T-cell (primary cell): Measurements from ENCODE around the gene TFAM. TPM values are rescaled to one million over a fixed set of nuclear protein-coding genes. Genes with fewer than 3 reads are reported as not detected.

Experiments
- ATAC-seq, 4 experiments: fragments of 200-7000 bp in 3 of 4; fragments of 150-1000 bp in 1 of 4; cut with Tn5 transposase; replicated peaks in 1 of 4; 1 replicate in 3 of 4; 2 replicates in 1 of 4; pipeline ENCODE4 v1.10.0; 2021; ENCODE audit warnings: moderate library complexity in 3 of 4, mild to moderate bottlenecking in 2 of 4, moderate number of reproducible peaks in 1 of 4
- CTCF ChIA-PET, 2 donors: fragments of 300-600 bp; sonication (Branson Sonifier 250); formaldehyde crosslinking; loops; one replicate each; lab custom pipeline; 2022; ENCODE audit warnings: antibody characterized with exemption in 2 of 2; lab: Charles Lee
- POLR2A ChIA-PET, 2 donors: fragments of 300-600 bp; sonication (Branson Sonifier 250); formaldehyde crosslinking; loops; one replicate each; lab custom pipeline; 2022; ENCODE audit warnings: antibody characterized with exemption in 2 of 2; lab: Charles Lee
- DNase-seq, 35 experiments: peaks; one replicate each; pipeline versions ENCODE4 v3.0.0 to v3.0.0-alpha.2; 2013 to 2023
- H3K27ac ChIP-seq: one replicate; pipeline ENCODE4 v1.5.1; 2013; ENCODE audit warnings: low read length
- H3K27me3 ChIP-seq, 2 experiments: replicated peaks in 1 of 2; 1 replicate in 1 of 2; 2 replicates in 1 of 2; pipeline versions ENCODE4 v1.6.1 to v1.7.0; 2013; ENCODE audit warnings: low read length in 1 of 2, mixed read lengths in 1 of 2; ENCODE audit not compliant: control insufficient read depth in 2 of 2, insufficient read depth in 2 of 2; ENCODE audit errors: extremely low read depth in 1 of 2
- H3K36me3 ChIP-seq, 2 donors: 1 replicate in 1 of 2; 2 replicates in 1 of 2; pipeline versions ENCODE4 v1.6.1 to v1.7.0; 2013; ENCODE audit warnings: low read length in 1 of 2; ENCODE audit not compliant: control insufficient read depth in 2 of 2, insufficient read depth in 1 of 2; ENCODE audit errors: extremely low read depth in 1 of 2
- H3K4me1 ChIP-seq, 2 experiments: 1 replicate in 1 of 2; 2 replicates in 1 of 2; pipeline versions ENCODE4 v1.6.1 to v1.7.0; 2013; ENCODE audit warnings: low read length in 2 of 2, mixed read lengths in 1 of 2; ENCODE audit not compliant: insufficient read depth in 2 of 2, control insufficient read depth in 1 of 2; ENCODE audit errors: extremely low read depth in 1 of 2
- H3K4me3 ChIP-seq, 2 donors: 1 replicate in 1 of 2; 2 replicates in 1 of 2; pipeline versions ENCODE4 v1.5.1 to v1.7.0; 2013; ENCODE audit warnings: mild to moderate bottlenecking in 2 of 2, low read length in 1 of 2, moderate library complexity in 1 of 2; ENCODE audit not compliant: control insufficient read depth in 1 of 2; ENCODE audit errors: extremely low read depth in 1 of 2
- H3K9me3 ChIP-seq: 2 replicates; pipeline ENCODE4 v1.7.0; 2013
- H3K27ac Mint-ChIP-seq, 2 donors: one replicate each; pipeline ENCODE4 v1.8.0; 2020 to 2021; ENCODE audit warnings: mild to moderate bottlenecking in 2 of 2, mixed read lengths in 2 of 2
- H3K27me3 Mint-ChIP-seq, 2 donors: one replicate each; pipeline ENCODE4 v1.8.0; 2021 to 2022; ENCODE audit warnings: mixed read lengths in 2 of 2
- H3K36me3 Mint-ChIP-seq: one replicate; pipeline ENCODE4 v1.8.0; 2021; ENCODE audit warnings: mixed read lengths
- H3K4me1 Mint-ChIP-seq, 3 donors: one replicate each; pipeline ENCODE4 v1.8.0; 2020 to 2022; ENCODE audit warnings: mixed read lengths in 3 of 3, mild to moderate bottlenecking in 1 of 3
- H3K4me3 Mint-ChIP-seq, 3 donors: one replicate each; pipeline ENCODE4 v1.8.0; 2020 to 2022; ENCODE audit warnings: mild to moderate bottlenecking in 3 of 3, mixed read lengths in 3 of 3, moderate library complexity in 3 of 3
- H3K9me3 Mint-ChIP-seq, 3 donors: one replicate each; pipeline ENCODE4 v1.8.0; 2020 to 2022; ENCODE audit warnings: mixed read lengths in 3 of 3
- WGBS: methylation state at CpG from one replicate; pipeline ENCODE4 v1.1.5; 2013; ENCODE audit warnings: missing lambda C conversion rate; ENCODE audit not compliant: insufficient coverage; 5-methylcytosine and 5-hydroxymethylcytosine counted together
- total RNA-seq, 35 experiments: library from RNA in 6 of 35; stranded (reverse) in 6 of 35; fragments of 120-200 nt in 1 of 35; gene quantifications; one replicate each; pipeline versions ENCODE4 v1.2.1 to v1.2.4 and lab custom pipeline; 2013 to 2026

Gene TFAM
- total RNA-seq, 5 donors from 2014 or later (not counting 1 experiment from before 2014, with no cell fraction given): 35.9 to 41.8 (median 39.2) TPM

- POLR2A ChIA-PET: no interaction called here
- peaks cover 41 to 52% (median 51%) of the 10 kb centered on the region in 3 donors for H3K4me1 Mint-ChIP-seq
- H3K4me1 ChIP-seq: no peaks in the 10 kb centered on the region
- CTCF ChIA-PET: interaction anchor here in 1 of 2 donors (1.3 kb wide), 1 partner anchor 35 kb away, joined by 3 read pairs; the partner anchor contains the start of gene TFAM
- H3K4me3 ChIP-seq: no peak overlapping the region
- peaks cover 26% of the 10 kb centered on the region for H3K36me3 Mint-ChIP-seq
- H3K36me3 ChIP-seq: no peaks in the 10 kb centered on the region
- no peak for ATAC-seq
- H3K9me3 ChIP-seq: no peaks in the 10 kb centered on the region
- H3K27me3 Mint-ChIP-seq: no peaks in the 10 kb centered on the region
- no peak overlapping the region for H3K4me3 Mint-ChIP-seq
- no peaks in the 10 kb centered on the region for H3K27me3 ChIP-seq
- H3K27ac ChIP-seq: no peak overlapping the region
- no peaks in the 10 kb centered on the region for H3K9me3 Mint-ChIP-seq
- H3K27ac Mint-ChIP-seq: no peak overlapping the region
- no peak for DNase-seq
- 100% methylated on average over 1 of the region's 2 CpGs for WGBS
These were observed 35.2 kb upstream of the TFAM start for GRCh38 chr10:58350023-58350422.

- no peak for ATAC-seq
- WGBS: no CpG with 5 or more reads among the region's 6 CpGs
- no peak overlapping the region for H3K4me3 Mint-ChIP-seq
- H3K9me3 Mint-ChIP-seq: no peaks in the 10 kb centered on the region
- no peaks in the 10 kb centered on the region for H3K27me3 Mint-ChIP-seq
- no peak overlapping the region for H3K27ac ChIP-seq
- H3K27me3 ChIP-seq: no peaks in the 10 kb centered on the region
- H3K4me1 Mint-ChIP-seq: peaks cover 42 to 60% (median 58%) of the 10 kb centered on the region in 3 donors
- H3K4me3 ChIP-seq: no peak overlapping the region
- no peak for DNase-seq
- ChIA-PET POLR2A (interaction anchor here in 1 of 2 donors (0.6 kb wide), 2 partner anchors 11 to 23 kb away, joined by 3 read pairs; no protein-coding TSS in a partner anchor), CTCF (interaction anchor here (0.7 to 0.9 kb wide), 2 partner anchors 9 to 16 kb away, joined by 3 read pairs; no protein-coding TSS in a partner anchor)
- no peaks in the 10 kb centered on the region for H3K36me3 ChIP-seq
- H3K4me1 ChIP-seq: no peaks in the 10 kb centered on the region
- H3K27ac Mint-ChIP-seq: no peak overlapping the region
- peaks cover 22% of the 10 kb centered on the region for H3K36me3 Mint-ChIP-seq
- H3K9me3 ChIP-seq: no peaks in the 10 kb centered on the region
These were observed 34.4 kb upstream of the TFAM start for GRCh38 chr10:58350619-58351323.

DNA sequence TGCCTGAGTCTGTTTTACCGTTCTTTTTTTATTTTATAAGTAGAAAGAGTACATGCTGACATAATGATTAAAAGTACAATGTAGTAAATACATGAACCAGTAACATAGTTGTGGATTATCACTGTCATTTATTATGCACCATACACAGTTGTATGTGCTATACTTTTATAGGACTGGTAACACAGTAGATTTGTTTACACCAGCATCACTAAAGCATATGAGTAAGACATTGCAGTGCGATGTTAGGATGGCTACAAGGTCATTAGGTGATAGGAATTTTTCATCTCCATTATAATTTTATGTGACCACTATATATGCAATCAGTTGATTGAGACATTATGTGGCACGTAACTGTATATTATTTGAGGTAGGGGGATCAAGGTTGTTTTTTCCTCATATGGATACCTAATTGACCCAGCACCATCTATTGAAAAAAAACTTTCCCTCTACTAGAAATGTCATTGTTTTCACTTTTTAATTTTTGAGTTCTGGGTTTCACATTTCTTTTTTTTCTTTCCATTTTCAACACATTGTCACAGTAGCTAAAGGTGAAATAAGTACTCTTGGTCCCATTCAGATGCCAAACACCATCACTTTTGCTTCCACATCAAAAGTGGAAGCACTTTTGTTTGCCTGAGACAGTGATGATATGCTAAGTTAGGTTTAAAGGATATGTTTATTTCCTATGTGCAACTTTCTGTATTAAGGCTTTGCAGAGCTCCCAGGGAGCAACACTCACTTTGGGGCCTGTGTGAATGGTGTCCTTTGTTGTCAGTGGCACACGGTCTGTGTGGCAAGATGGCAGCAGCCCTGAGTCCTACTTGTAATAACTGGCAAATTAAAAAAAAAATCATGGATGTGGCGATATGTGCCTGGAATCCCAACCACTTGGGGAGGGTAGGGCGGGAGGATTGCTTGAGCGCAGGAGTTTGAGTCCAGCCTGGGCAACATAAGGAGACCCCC lies 33.3 kb upstream of the TFAM start:
- CTCF ChIA-PET: interaction anchor here (0.7 to 0.9 kb wide), 2 partner anchors 8 to 15 kb away, joined by 3 read pairs; no protein-coding TSS in a partner anchor
- H3K9me3 Mint-ChIP-seq: no peaks in the 10 kb centered on the region
- H3K4me1 Mint-ChIP-seq: peaks cover 43 to 60% (median 60%) of the 10 kb centered on the region in 3 donors
- no peaks in the 10 kb centered on the region for H3K4me1 ChIP-seq
- peaks cover 13% of the 10 kb centered on the region for H3K36me3 Mint-ChIP-seq
- H3K27ac ChIP-seq: no peak overlapping the region
- POLR2A ChIA-PET: interaction anchor here in 1 of 2 donors (0.6 kb wide), 3 partner anchors 12 to 45 kb away, joined by 3 read pairs; no protein-coding TSS in a partner anchor
- H3K36me3 ChIP-seq: no peaks in the 10 kb centered on the region
- 80% methylated on average over 2 of the region's 7 CpGs for WGBS
- H3K4me3 Mint-ChIP-seq: no peak overlapping the region
- no peak overlapping the region for H3K27ac Mint-ChIP-seq
- no peaks in the 10 kb centered on the region for H3K9me3 ChIP-seq
- no peaks in the 10 kb centered on the region for H3K27me3 Mint-ChIP-seq
- H3K4me3 ChIP-seq: no peak overlapping the region
- ATAC-seq (no peak), DNase-seq (no peak)
- H3K27me3 ChIP-seq: no peaks in the 10 kb centered on the region

DNA sequence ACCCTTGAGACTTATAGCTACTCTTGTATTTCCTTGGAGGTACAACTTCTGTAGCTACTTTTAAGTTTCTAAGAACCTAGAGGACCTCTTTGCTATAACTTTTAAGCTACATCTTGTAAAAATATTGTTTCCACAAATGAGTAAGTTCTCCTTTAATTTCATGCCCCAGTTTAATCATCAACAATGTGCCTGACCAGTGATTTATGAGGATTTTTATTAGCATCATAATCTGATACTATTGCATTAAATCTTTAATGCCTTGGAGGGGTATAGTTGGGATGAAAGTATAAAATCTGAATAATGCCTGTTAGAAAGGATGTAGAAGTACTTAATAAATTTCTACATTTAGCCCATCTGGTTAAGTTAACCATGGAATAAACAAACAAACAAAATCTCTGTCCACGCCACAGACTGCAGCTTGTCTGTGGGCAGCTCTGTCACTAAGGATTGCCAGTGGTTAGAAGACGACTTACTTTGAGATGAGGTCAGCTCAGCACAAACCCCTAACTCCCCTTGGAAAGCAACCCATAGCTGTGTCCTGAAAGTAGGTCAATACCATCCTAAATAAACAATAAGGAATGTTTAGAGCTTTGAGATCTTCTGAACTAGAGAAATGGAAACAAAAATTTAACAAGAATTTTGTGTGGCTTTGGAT lies 32.1 kb upstream of the TFAM start:
- Mint-ChIP-seq H3K27me3 (no peaks in the 10 kb centered on the region), H3K4me3 (no peak overlapping the region), H3K36me3 (peaks cover 8% of the 10 kb centered on the region), H3K9me3 (no peaks in the 10 kb centered on the region), H3K4me1 (peaks cover 47 to 59% (median 58%) of the 10 kb centered on the region in 3 donors), H3K27ac (no peak overlapping the region)
- no peak overlapping the region for H3K27ac ChIP-seq
- H3K4me1 ChIP-seq: no peaks in the 10 kb centered on the region
- DNase-seq (no peak), ATAC-seq (no peak)
- no peaks in the 10 kb centered on the region for H3K27me3 ChIP-seq
- no peaks in the 10 kb centered on the region for H3K36me3 ChIP-seq
- H3K9me3 ChIP-seq: no peaks in the 10 kb centered on the region
- ChIA-PET POLR2A (no interaction called here), CTCF (interaction anchor here (0.7 to 1.3 kb wide), 2 partner anchors 9 to 54 kb away, joined by 3 read pairs; no protein-coding TSS in a partner anchor)
- no peak overlapping the region for H3K4me3 ChIP-seq
- no CpG with 5 or more reads among the region's 2 CpGs for WGBS

DNA sequence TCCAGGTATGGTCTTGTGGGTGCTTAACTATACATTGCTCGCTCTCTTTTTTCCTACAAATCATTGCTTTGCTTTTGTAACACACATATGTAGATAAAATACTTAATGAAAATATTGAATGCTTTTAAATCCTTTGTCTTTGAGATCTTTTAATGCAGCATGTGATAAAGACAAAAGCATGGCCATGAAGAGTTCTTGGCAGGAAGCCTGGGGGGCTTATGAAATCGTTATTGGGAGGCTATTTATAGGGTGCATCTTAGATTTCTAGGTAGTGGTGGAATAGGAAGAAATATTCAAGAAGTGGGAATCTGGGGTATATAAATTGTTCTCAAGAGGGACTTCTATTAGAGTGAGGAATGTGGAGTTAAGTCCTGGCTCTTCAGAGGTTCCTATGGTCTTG lies 28.5 kb upstream of the TFAM start:
- peaks cover 0 to 4% of the 10 kb centered on the region in 2 donors for H3K36me3 ChIP-seq
- H3K4me3 ChIP-seq: no peak overlapping the region
- no peak overlapping the region for H3K27ac ChIP-seq
- CTCF ChIA-PET: no interaction called here
- H3K27me3 ChIP-seq: no peaks in the 10 kb centered on the region
- peaks cover 3 to 13% of the 10 kb centered on the region in 2 experiments for H3K4me1 ChIP-seq
- H3K36me3 Mint-ChIP-seq: peaks cover 6% of the 10 kb centered on the region
- no peak overlapping the region for H3K27ac Mint-ChIP-seq
- POLR2A ChIA-PET: interaction anchor here in 1 of 2 donors (1.0 kb wide), 1 partner anchor 8 kb away, joined by 3 read pairs; no protein-coding TSS in a partner anchor
- no peaks in the 10 kb centered on the region for H3K27me3 Mint-ChIP-seq
- DNase-seq (no peak), ATAC-seq (no peak)
- no peaks in the 10 kb centered on the region for H3K9me3 ChIP-seq
- no peaks in the 10 kb centered on the region for H3K9me3 Mint-ChIP-seq
- peaks cover 54 to 62% (median 57%) of the 10 kb centered on the region in 3 donors for H3K4me1 Mint-ChIP-seq
- no peak overlapping the region for H3K4me3 Mint-ChIP-seq
- 44% methylated on average over 1 of the region's 2 CpGs for WGBS
